ENCODE results near the gene CAPN8.

CAPN8 gene

GRCh38 chr1:223683586-223684487 lies 18.3 kb upstream of the CAPN8 start:
- TF ChIP-seq CREB1 (IDR thresholded peaks at IDR 0.05; ENCODE audit: low read depth) (no peak), RAD21 (IDR thresholded peaks at IDR 0.05; ENCODE audit: low read depth) (peak; percentile 87)
- TF ChIP-seq, protein P1, sequence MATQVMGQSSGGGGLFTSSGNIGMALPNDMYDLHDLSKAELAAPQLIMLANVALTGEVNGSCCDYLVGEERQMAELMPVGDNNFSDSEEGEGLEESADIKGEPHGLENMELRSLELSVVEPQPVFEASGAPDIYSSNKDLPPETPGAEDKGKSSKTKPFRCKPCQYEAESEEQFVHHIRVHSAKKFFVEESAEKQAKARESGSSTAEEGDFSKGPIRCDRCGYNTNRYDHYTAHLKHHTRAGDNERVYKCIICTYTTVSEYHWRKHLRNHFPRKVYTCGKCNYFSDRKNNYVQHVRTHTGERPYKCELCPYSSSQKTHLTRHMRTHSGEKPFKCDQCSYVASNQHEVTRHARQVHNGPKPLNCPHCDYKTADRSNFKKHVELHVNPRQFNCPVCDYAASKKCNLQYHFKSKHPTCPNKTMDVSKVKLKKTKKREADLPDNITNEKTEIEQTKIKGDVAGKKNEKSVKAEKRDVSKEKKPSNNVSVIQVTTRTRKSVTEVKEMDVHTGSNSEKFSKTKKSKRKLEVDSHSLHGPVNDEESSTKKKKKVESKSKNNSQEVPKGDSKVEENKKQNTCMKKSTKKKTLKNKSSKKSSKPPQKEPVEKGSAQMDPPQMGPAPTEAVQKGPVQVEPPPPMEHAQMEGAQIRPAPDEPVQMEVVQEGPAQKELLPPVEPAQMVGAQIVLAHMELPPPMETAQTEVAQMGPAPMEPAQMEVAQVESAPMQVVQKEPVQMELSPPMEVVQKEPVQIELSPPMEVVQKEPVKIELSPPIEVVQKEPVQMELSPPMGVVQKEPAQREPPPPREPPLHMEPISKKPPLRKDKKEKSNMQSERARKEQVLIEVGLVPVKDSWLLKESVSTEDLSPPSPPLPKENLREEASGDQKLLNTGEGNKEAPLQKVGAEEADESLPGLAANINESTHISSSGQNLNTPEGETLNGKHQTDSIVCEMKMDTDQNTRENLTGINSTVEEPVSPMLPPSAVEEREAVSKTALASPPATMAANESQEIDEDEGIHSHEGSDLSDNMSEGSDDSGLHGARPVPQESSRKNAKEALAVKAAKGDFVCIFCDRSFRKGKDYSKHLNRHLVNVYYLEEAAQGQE (IDR thresholded peaks at IDR 0.05; ENCODE audit: low read depth), result no peak

DNA sequence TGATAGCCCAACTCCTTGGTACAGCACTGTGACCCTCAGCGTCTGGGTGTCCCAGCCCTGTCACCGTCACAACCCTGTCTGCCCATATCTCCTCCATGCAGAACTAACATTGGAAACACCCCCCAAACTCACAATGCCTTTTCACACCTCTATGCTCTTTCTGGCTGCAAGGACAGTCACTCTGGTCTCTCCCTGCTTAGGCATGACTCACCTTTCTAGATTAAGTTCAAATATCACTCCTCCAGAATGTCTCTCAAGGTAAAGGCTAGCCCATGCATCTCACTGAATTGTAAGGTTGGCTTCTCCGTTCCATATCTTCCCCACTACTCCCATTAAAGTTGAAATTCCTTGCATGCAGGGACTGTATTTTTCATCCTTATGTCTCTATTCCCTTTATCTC lies 17.0 kb upstream of the CAPN8 start:
- TF ChIP-seq, protein P2, sequence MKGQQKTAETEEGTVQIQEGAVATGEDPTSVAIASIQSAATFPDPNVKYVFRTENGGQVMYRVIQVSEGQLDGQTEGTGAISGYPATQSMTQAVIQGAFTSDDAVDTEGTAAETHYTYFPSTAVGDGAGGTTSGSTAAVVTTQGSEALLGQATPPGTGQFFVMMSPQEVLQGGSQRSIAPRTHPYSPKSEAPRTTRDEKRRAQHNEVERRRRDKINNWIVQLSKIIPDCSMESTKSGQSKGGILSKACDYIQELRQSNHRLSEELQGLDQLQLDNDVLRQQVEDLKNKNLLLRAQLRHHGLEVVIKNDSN (IDR thresholded peaks at IDR 0.05), result no peak
- TF ChIP-seq MAX (IDR thresholded peaks at IDR 0.05) (no peak), NFIC (IDR thresholded peaks at IDR 0.05) (no peak), YY1 (IDR thresholded peaks at IDR 0.05; ENCODE audit: low read depth) (no peak), TAF1 (IDR thresholded peaks at IDR 0.05; ENCODE audit: low read depth) (no peak), TCF12 (IDR thresholded peaks at IDR 0.05; ENCODE audit: low read depth) (no peak), ZBTB7A (IDR thresholded peaks at IDR 0.05; ENCODE audit: low read depth) (no peak), EGR1 (IDR thresholded peaks at IDR 0.05) (no peak), TEAD4 (IDR thresholded peaks at IDR 0.05) (no peak), CREB1 (IDR thresholded peaks at IDR 0.05; ENCODE audit: low read depth) (no peak), RAD21 (IDR thresholded peaks at IDR 0.05; ENCODE audit: low read depth) (no peak), EP300 (IDR thresholded peaks at IDR 0.05; ENCODE audit: borderline replicate concordance) (no peak), CEBPB (IDR thresholded peaks at IDR 0.05) (no peak), FOXM1 (IDR thresholded peaks at IDR 0.05; ENCODE audit: borderline replicate concordance, low read depth) (no peak)
- TF ChIP-seq, protein P1 (IDR thresholded peaks at IDR 0.05; ENCODE audit: low read depth), result no peak

GRCh38 chr1:223680188-223680587 lies 14.7 kb upstream of the CAPN8 start:
- TF ChIP-seq TEAD4 (IDR thresholded peaks at IDR 0.05), result no peak
- no peak for TF ChIP-seq RAD21 (IDR thresholded peaks at IDR 0.05; ENCODE audit: low read depth)
- no peak for TF ChIP-seq ZBTB7A (IDR thresholded peaks at IDR 0.05; ENCODE audit: low read depth)
- TF ChIP-seq TCF12 (IDR thresholded peaks at IDR 0.05; ENCODE audit: low read depth), result no peak
- no peak for TF ChIP-seq CREB1 (IDR thresholded peaks at IDR 0.05; ENCODE audit: low read depth)
- TF ChIP-seq NFIC (IDR thresholded peaks at IDR 0.05), result no peak
- TF ChIP-seq YY1 (IDR thresholded peaks at IDR 0.05; ENCODE audit: low read depth), result no peak
- TF ChIP-seq TAF1 (IDR thresholded peaks at IDR 0.05; ENCODE audit: low read depth), result no peak

DNA sequence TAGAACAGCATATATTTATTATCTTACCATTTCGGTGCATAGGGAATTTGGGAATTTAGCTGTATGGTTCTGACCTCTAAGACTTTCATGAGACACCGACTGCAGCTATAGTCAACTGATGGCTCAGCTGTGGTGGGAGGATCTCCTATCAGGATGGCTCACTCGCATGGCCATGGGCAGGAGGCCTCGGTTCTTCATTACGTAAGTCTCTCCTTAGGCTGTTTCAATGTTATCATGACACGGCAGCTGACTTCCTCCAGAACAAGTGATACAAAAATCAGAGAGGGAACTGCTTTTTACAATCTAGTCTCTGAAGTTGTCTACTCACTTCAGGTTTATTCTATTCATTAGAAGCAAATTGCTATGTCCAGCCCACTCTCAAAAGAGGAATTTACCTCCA lies 13.3 kb upstream of the CAPN8 start:
- TF ChIP-seq NFIC (IDR thresholded peaks at IDR 0.05) (no peak), CEBPB (IDR thresholded peaks at IDR 0.05) (no peak), MAX (IDR thresholded peaks at IDR 0.05) (no peak), FOXM1 (IDR thresholded peaks at IDR 0.05; ENCODE audit: borderline replicate concordance, low read depth) (no peak), TEAD4 (IDR thresholded peaks at IDR 0.05) (no peak), YY1 (IDR thresholded peaks at IDR 0.05; ENCODE audit: low read depth) (no peak)
- TF ChIP-seq, protein P1 (IDR thresholded peaks at IDR 0.05; ENCODE audit: low read depth), result no peak

Data from Ishikawa (cell line).